HCEC 1CT (cell line): ENCODE results near the gene ICA1L.
"Not testable (repeated sequence)": the region's sequence is repeated elsewhere in the genome, so short reads cannot be mapped to it uniquely, and the experiment has no call there.

Experiments used
- DNase-seq: peaks from one replicate; pipeline ENCODE4 v3.0.0-alpha.2; 2017

Gene ICA1L

GRCh38 chr2:202871300-202872141, at the start of gene ICA1L:
TSS of gene ICA1L (minus strand) at chr2:202871766. CDS start at chr2:202829009, 42,757 bp downstream.
- peak; percentile 47 for DNase-seq

- DNase-seq, result no peak
Observed at GRCh38 chr2:202918860-202919259, 47.3 kb upstream of the ICA1L start.

- not testable (repeated sequence) for DNase-seq
Observed at GRCh38 chr2:202912342-202913201, 41.0 kb upstream of the ICA1L start.

GRCh38 chr2:202911512-202912341, 40.2 kb upstream of the ICA1L start, which contains the start of the genes CARF and WDR12:
TSS of gene CARF (plus strand) at chr2:202912275. CDS start at chr2:202941903, 29,628 bp downstream.
TSS of gene WDR12 (minus strand) at chr2:202911673. CDS start at chr2:202911476, 197 bp downstream.
- DNase-seq, result peak; percentile 96

- no peak for DNase-seq
Observed at GRCh38 chr2:202911203-202911511, 39.6 kb upstream of the ICA1L start.

GRCh38 chr2:202910698-202911097, 39.1 kb upstream of the ICA1L start:
- DNase-seq, result no peak

GRCh38 chr2:202910250-202910649, 38.7 kb upstream of the ICA1L start:
- DNase-seq, result not testable (repeated sequence)

- DNase-seq, result no peak
Observed at GRCh38 chr2:202909394-202910192, 38.0 kb upstream of the ICA1L start.

GRCh38 chr2:202908186-202908585, 36.6 kb upstream of the ICA1L start:
- no peak for DNase-seq

GRCh38 chr2:202905507-202905906, 33.9 kb upstream of the ICA1L start:
- not testable (repeated sequence) for DNase-seq

GRCh38 chr2:202885190-202885589, 13.6 kb upstream of the ICA1L start:
- no peak for DNase-seq

GRCh38 chr2:202883987-202884675, 12.6 kb upstream of the ICA1L start:
- peak; percentile 74 for DNase-seq

- no peak for DNase-seq
Observed at GRCh38 chr2:202881570-202881969, 10.0 kb upstream of the ICA1L start.

- DNase-seq, result no peak
Observed at GRCh38 chr2:202877699-202878098, 6.1 kb upstream of the ICA1L start.

- DNase-seq, result peak; percentile 66
Observed at GRCh38 chr2:202870431-202871299, 901 bp downstream of the ICA1L start.

- no peak for DNase-seq
Observed at GRCh38 chr2:202861987-202862386, 9.6 kb downstream of the ICA1L start.

- DNase-seq, result no peak
Observed at GRCh38 chr2:202858601-202859000, 13.0 kb downstream of the ICA1L start.

- DNase-seq, result not testable (repeated sequence)
Observed at GRCh38 chr2:202849343-202849742, 22.2 kb downstream of the ICA1L start.

GRCh38 chr2:202848813-202849212, 22.8 kb downstream of the ICA1L start:
- DNase-seq, result no peak
